GM19035 (cell line): Measurements from ENCODE around the gene VPS41.

ENCODE experiments used
- ATAC-seq: cut with Tn5 transposase; IDR thresholded peaks from one replicate; pipeline ENCODE4 v1.9.1; 2021; ENCODE audit not compliant: unreplicated experiment

The VPS41 gene

GRCh38 chr7:38675494-38676106 lies 233.4 kb downstream of the VPS41 start:
- ATAC-seq = no peak

GRCh38 chr7:38674513-38674912 lies 234.5 kb downstream of the VPS41 start:
- no peak for ATAC-seq

GRCh38 chr7:38673795-38674194 lies 235.2 kb downstream of the VPS41 start:
- no peak for ATAC-seq
